ENCODE results near the gene BABAM2.

The BABAM2 gene

GRCh38 chr2:28188436-28188835 is 297.9 kb downstream of the BABAM2 start:
- Histone ChIP-seq H3K9me3 (ENCODE audit: insufficient read depth, low read length) (no peaks in the 10 kb centered on the region), H3K9ac (ENCODE audit: low read length) (no peak overlapping the region)

DNA sequence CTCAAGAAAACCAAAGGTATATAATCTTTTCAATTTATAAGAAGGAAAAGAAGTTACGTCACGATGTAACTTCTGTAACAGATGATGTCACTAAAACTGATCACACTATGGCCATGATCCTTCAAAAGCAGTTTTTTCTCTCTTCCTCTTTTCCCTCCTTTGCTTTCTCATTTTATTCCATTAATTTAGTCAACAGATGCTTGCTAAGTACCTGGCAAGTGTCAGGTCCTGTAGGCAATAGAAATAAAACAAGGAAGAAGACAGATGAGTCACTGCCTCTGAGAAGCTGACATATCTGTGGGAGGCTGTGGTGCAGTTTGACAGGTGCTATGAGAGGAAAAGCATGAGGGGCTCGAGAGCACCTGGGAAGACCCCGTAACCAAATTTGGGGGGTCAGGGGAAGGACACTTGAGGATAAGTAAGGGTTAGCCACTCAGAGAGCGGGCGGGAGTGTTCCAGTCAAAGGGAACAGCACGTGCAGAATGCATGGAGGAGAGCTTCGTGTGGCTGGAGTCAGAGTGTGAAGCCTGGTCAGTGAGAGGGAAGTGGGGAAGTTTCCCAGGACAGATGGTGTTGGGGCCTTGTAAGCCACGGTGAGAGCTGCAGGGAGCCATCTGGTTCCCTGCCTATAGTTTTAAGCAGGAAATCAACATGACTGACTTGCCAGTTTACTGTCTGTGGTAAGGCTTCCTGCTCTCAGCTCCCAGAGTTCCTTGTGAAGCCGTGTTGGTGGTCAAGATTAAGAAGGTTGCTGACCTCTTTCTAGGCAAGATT is 303.3 kb downstream of the BABAM2 start:
- TF ChIP-seq CTCF (IDR thresholded peaks at IDR 0.05; ENCODE audit: insufficient read depth, low read length, poor library complexity, severe bottlenecking): no peak
- no peak for TF ChIP-seq EZH2phosphoT487 (conservative IDR thresholded peaks at IDR 0.05; ENCODE audit: low read length)
- H3K36me3 ChIP-seq (ENCODE audit: low read length): no peaks in the 10 kb centered on the region
- no peaks in the 10 kb centered on the region for H3K9me2 ChIP-seq (replicated peaks; ENCODE audit: insufficient read depth, low read length)
- H3K27me3 ChIP-seq (ENCODE audit: low read length): no peaks in the 10 kb centered on the region
- no peak overlapping the region for H3K27ac ChIP-seq (ENCODE audit: low read depth, low read length)
- H2AFZ ChIP-seq (ENCODE audit: low read depth, low read length, severe bottlenecking): no peak overlapping the region
- no peaks in the 10 kb centered on the region for H3K9me3 ChIP-seq (ENCODE audit: insufficient read depth, low read length)
- no peaks in the 10 kb centered on the region for H3K79me2 ChIP-seq (ENCODE audit: insufficient read depth, low read length)
- no peak overlapping the region for H3K4me3 ChIP-seq (ENCODE audit: insufficient read depth, low read length, poor library complexity, severe bottlenecking)
- H3K4me2 ChIP-seq (ENCODE audit: low read depth, low read length, poor library complexity, severe bottlenecking): no peak overlapping the region
- no peaks in the 10 kb centered on the region for H4K20me1 ChIP-seq (ENCODE audit: low read depth, low read length)
- no peaks in the 10 kb centered on the region for H3F3A ChIP-seq (ENCODE audit: insufficient read depth)
- H3K9ac ChIP-seq (ENCODE audit: low read length): no peak overlapping the region

More at GRCh38 chr2:28188436-28188835, 297.9 kb downstream of the BABAM2 start:
- H3K27ac ChIP-seq (ENCODE audit: low read depth, low read length): no peak overlapping the region
- no peak overlapping the region for H2AFZ ChIP-seq (ENCODE audit: low read depth, low read length, severe bottlenecking)
- no peaks in the 10 kb centered on the region for H3F3A ChIP-seq (ENCODE audit: insufficient read depth)
- no peaks in the 10 kb centered on the region for H3K9me2 ChIP-seq (replicated peaks; ENCODE audit: insufficient read depth, low read length)
- no peaks in the 10 kb centered on the region for H3K79me2 ChIP-seq (ENCODE audit: insufficient read depth, low read length)
- H4K20me1 ChIP-seq (ENCODE audit: low read depth, low read length): no peaks in the 10 kb centered on the region
- no peak for TF ChIP-seq EZH2phosphoT487 (conservative IDR thresholded peaks at IDR 0.05; ENCODE audit: low read length)
- no peak for TF ChIP-seq CTCF (IDR thresholded peaks at IDR 0.05; ENCODE audit: insufficient read depth, low read length, poor library complexity, severe bottlenecking)
- no peaks in the 10 kb centered on the region for H3K36me3 ChIP-seq (ENCODE audit: low read length)
- no peak overlapping the region for H3K4me2 ChIP-seq (ENCODE audit: low read depth, low read length, poor library complexity, severe bottlenecking)
- H3K4me3 ChIP-seq (ENCODE audit: insufficient read depth, low read length, poor library complexity, severe bottlenecking): no peak overlapping the region
- no peaks in the 10 kb centered on the region for H3K27me3 ChIP-seq (ENCODE audit: low read length)

GRCh38 chr2:28199995-28200679 is 309.6 kb downstream of the BABAM2 start:
- TF ChIP-seq CTCF (IDR thresholded peaks at IDR 0.05; ENCODE audit: insufficient read depth, low read length, poor library complexity, severe bottlenecking) (no peak), EZH2phosphoT487 (conservative IDR thresholded peaks at IDR 0.05; ENCODE audit: low read length) (no peak)
- Histone ChIP-seq H3K4me2 (ENCODE audit: low read depth, low read length, poor library complexity, severe bottlenecking) (no peak overlapping the region), H3K9me2 (replicated peaks; ENCODE audit: insufficient read depth, low read length) (no peaks in the 10 kb centered on the region), H3F3A (ENCODE audit: insufficient read depth) (no peaks in the 10 kb centered on the region), H4K20me1 (ENCODE audit: low read depth, low read length) (no peaks in the 10 kb centered on the region), H3K27me3 (ENCODE audit: low read length) (no peaks in the 10 kb centered on the region), H3K9me3 (ENCODE audit: insufficient read depth, low read length) (no peaks in the 10 kb centered on the region), H2AFZ (ENCODE audit: low read depth, low read length, severe bottlenecking) (no peak overlapping the region), H3K27ac (ENCODE audit: low read depth, low read length) (no peak overlapping the region), H3K4me3 (ENCODE audit: insufficient read depth, low read length, poor library complexity, severe bottlenecking) (no peak overlapping the region), H3K36me3 (ENCODE audit: low read length) (no peaks in the 10 kb centered on the region), H3K79me2 (ENCODE audit: insufficient read depth, low read length) (no peaks in the 10 kb centered on the region), H3K9ac (ENCODE audit: low read length) (no peak overlapping the region)

All from SU-DHL-6 (cell line).